GM12891 (cell line): Measurements from ENCODE around the gene LAT.

Experiments
- POLR2A ChIP-seq: IDR thresholded peaks from 2 replicates; pipeline ENCODE4 v1.6.1; 2011; ENCODE audit warnings: low read depth, low read length, control low read depth
- POLR2AphosphoS5 ChIP-seq: IDR thresholded peaks from 2 replicates; pipeline ENCODE4 v1.6.1; 2011; ENCODE audit warnings: low read depth, low read length, control low read depth
- SPI1 ChIP-seq: IDR thresholded peaks from 2 replicates; pipeline ENCODE4 v1.6.1; 2011; ENCODE audit warnings: low read depth, low read length, control low read depth

DNA sequence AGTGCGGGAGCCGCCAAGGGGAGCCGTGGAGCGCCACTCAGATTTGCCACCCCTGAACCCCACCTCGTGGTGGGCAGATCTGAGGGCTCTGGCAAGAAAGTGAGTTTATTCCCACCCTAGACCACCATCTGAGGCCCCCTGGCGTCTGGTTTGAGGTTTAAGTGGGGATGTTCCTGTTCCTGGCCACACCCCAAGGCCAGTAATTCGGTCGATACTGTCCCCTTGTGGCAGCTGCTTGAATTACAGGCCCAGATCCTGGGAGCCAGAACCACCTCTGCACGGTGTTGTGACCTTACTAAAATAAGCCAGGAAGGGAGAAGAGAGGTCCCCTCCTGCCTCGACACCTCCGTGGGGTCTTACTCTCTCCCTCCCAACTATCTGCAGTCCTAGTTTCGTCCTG is 3.3 kb upstream of the LAT start:
- no peak for TF ChIP-seq POLR2AphosphoS5
- no peak for TF ChIP-seq SPI1
- TF ChIP-seq POLR2A: no peak
